GM21447 (cell line): ENCODE results near the gene PEX26.

Experiments
- ATAC-seq: cut with Tn5 transposase; IDR thresholded peaks from one replicate; pipeline ENCODE4 v1.9.1; 2021; ENCODE audit not compliant: unreplicated experiment

Gene PEX26

DNA sequence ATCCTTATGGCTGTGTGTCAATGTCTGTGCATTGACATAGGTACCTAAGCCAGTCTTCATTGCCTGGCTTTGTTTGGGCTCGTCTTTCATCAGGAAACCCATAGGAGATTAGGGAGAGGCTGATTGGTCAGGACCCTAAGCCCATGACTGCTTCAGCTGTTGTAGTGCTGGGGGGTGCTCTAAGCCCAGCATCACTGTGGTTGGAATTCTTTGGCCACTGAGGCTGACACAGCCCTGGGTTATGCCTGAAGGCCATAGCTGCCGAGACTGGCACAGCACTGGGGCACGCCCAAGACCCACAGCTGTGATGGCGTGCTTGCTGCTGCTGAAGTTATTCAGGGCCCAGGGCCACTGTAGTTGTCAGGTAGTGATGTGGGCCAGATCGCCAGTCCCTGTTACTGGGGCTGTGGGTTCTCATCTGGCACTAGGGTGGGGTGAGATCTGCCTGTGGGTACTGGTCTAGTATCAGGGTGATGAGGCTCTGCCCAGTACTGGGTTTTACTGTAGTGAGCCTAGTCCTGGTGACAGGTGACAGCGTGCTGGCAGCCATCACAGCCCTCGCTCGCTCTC is 77.1 kb downstream of the PEX26 start:
- no peak for ATAC-seq
